ENCODE data around the gene MYBBP1A.
"Not testable (repeated sequence)": the region's sequence is repeated elsewhere in the genome, so short reads cannot be mapped to it uniquely, and the experiment has no call there.

The MYBBP1A gene, protein sequence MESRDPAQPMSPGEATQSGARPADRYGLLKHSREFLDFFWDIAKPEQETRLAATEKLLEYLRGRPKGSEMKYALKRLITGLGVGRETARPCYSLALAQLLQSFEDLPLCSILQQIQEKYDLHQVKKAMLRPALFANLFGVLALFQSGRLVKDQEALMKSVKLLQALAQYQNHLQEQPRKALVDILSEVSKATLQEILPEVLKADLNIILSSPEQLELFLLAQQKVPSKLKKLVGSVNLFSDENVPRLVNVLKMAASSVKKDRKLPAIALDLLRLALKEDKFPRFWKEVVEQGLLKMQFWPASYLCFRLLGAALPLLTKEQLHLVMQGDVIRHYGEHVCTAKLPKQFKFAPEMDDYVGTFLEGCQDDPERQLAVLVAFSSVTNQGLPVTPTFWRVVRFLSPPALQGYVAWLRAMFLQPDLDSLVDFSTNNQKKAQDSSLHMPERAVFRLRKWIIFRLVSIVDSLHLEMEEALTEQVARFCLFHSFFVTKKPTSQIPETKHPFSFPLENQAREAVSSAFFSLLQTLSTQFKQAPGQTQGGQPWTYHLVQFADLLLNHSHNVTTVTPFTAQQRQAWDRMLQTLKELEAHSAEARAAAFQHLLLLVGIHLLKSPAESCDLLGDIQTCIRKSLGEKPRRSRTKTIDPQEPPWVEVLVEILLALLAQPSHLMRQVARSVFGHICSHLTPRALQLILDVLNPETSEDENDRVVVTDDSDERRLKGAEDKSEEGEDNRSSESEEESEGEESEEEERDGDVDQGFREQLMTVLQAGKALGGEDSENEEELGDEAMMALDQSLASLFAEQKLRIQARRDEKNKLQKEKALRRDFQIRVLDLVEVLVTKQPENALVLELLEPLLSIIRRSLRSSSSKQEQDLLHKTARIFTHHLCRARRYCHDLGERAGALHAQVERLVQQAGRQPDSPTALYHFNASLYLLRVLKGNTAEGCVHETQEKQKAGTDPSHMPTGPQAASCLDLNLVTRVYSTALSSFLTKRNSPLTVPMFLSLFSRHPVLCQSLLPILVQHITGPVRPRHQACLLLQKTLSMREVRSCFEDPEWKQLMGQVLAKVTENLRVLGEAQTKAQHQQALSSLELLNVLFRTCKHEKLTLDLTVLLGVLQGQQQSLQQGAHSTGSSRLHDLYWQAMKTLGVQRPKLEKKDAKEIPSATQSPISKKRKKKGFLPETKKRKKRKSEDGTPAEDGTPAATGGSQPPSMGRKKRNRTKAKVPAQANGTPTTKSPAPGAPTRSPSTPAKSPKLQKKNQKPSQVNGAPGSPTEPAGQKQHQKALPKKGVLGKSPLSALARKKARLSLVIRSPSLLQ (N-terminal part only)

DNA sequence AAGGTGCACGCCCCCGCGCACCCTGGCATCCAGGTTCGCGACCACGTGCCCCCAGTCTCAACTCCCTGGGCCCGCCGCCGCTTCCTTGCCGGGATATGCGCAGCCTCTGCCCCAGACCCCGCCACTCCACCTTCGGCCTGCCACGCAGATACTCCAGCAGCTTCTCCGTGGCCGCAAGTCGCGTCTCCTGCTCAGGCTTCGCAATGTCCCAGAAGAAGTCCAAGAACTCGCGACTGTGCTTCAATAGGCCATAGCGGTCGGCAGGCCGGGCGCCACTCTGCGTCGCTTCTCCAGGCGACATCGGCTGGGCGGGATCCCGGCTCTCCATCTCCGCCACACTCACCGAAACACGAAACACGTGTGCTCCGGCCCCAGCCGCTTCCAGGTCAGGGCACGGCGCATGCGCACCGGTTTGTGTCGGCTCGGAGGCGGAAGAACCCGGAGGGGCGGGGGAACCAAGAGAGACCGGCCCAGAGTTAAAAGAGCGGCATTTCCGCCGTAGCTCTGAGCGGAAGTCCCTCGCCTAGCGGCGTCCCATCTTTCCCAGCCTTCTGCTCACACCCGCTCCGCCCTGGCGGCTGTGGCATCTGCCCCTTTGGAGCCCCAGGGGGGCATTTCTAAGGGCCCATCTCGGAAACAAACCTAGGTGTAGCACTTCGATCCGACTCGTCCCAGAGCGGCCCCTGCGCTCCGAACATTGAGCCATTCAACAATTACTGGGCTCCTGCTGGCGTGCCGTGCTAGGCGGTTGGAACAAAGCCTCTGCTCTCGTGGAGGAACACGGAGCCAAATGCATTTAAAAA lies at the start of gene MYBBP1A:
Gene MYBBP1A, minus strand, starts transcription at position 388 of the 803 bp plus-strand sequence. Its CDS starts 60 bp downstream, at position 328.
- peak within 1 kb of the TSS; percentile 90 for H3K4me3 ChIP-seq (ENCODE audit: low read depth, low read length)
- TF ChIP-seq, protein P1, sequence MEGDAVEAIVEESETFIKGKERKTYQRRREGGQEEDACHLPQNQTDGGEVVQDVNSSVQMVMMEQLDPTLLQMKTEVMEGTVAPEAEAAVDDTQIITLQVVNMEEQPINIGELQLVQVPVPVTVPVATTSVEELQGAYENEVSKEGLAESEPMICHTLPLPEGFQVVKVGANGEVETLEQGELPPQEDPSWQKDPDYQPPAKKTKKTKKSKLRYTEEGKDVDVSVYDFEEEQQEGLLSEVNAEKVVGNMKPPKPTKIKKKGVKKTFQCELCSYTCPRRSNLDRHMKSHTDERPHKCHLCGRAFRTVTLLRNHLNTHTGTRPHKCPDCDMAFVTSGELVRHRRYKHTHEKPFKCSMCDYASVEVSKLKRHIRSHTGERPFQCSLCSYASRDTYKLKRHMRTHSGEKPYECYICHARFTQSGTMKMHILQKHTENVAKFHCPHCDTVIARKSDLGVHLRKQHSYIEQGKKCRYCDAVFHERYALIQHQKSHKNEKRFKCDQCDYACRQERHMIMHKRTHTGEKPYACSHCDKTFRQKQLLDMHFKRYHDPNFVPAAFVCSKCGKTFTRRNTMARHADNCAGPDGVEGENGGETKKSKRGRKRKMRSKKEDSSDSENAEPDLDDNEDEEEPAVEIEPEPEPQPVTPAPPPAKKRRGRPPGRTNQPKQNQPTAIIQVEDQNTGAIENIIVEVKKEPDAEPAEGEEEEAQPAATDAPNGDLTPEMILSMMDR (IDR thresholded peaks at IDR 0.05; ENCODE audit: low read depth, low read length), result no peak
- TF ChIP-seq MYC (IDR thresholded peaks at IDR 0.05; ENCODE audit: low read depth, low read length) (peak; percentile 91), POLR2A (IDR thresholded peaks at IDR 0.05; ENCODE audit: extremely low read depth, insufficient read length) (peak; percentile 86)
- TF ChIP-seq, protein P2, sequence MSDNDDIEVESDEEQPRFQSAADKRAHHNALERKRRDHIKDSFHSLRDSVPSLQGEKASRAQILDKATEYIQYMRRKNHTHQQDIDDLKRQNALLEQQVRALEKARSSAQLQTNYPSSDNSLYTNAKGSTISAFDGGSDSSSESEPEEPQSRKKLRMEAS (IDR thresholded peaks at IDR 0.05; ENCODE audit: low read depth, low read length), result peak; percentile 97
- DNase-seq (ENCODE audit: low read depth), result peak; percentile 93

DNA sequence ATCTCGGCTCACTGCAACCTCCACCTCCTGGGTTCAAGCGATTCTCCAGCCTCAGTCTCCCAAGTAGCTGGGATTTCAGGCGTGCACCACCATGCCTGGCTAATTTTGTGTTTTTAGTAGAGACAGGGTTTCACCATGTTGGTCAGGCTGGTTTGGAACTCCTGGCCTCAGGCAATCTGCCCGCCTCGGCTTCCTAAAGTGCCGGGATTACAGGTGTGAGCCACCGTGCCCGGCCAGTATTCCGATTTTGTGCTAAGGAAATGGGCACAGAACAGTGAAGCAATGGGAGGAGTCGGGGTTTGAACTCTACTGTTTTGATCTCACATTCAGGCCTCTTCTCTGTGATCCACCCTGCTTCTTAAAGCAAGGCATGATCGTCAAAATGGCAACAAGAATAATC lies 49.6 kb upstream of the MYBBP1A start:
- DNase-seq (ENCODE audit: low read depth); H3K4me3 ChIP-seq (ENCODE audit: low read depth, low read length): not testable (repeated sequence)

DNA sequence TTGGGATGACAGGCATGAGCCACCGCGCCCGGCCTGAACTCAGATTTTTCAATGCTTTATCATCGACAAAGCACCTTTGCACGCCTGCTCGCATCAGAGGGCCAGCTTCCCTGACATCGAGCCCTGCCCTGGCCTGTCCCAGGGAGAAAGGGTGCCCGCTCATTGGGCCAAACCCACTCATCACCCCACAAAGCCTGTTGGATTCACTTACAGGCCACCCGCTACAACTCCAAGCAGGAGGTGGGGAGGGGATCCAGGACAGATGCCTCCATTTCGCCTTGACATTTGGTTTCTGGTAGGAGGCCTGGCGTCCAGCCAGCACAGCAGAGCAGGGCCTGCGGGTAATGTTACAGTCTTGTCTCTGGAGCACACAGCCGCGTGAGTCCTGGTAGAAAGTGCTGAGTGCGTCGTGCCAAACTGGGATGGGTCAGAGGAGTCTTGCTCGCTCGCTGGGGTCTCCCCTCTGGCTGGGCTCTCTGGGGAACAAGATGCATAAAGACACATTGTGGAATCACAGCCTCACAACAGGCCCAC lies 49.0 kb upstream of the MYBBP1A start:
- no peak for DNase-seq (ENCODE audit: low read depth)
- TF ChIP-seq, protein P1 (IDR thresholded peaks at IDR 0.05; ENCODE audit: low read depth, low read length), result no peak
- no peak for TF ChIP-seq POLR2A (IDR thresholded peaks at IDR 0.05; ENCODE audit: extremely low read depth, insufficient read length)
- TF ChIP-seq, protein P2 (IDR thresholded peaks at IDR 0.05; ENCODE audit: low read depth, low read length), result no peak
- no peak for TF ChIP-seq MYC (IDR thresholded peaks at IDR 0.05; ENCODE audit: low read depth, low read length)
- H3K4me3 ChIP-seq (ENCODE audit: low read depth, low read length), result no peak overlapping the region

DNA sequence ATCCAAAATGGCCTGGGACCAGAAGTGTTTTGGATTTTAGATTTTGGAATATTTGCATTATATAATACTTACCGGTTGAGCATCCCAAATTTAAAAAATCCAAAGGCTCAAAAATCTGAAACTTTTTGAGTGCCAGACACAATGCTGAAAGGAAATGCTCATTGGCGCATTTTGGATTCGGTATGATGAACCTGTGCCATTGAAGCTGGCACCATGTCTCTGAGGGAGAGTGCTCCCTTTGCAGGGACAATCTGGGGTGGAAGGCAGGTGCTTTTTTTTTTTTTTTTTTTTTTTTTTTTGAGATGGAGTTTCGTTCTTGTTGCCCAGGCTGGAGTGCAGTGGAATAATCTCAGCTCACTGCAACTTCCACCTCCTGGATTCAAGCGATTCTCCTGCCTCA lies 46.9 kb upstream of the MYBBP1A start:
- TF ChIP-seq, protein P2 (IDR thresholded peaks at IDR 0.05; ENCODE audit: low read depth, low read length), result no peak
- TF ChIP-seq POLR2A (IDR thresholded peaks at IDR 0.05; ENCODE audit: extremely low read depth, insufficient read length) (no peak), MYC (IDR thresholded peaks at IDR 0.05; ENCODE audit: low read depth, low read length) (no peak)
- TF ChIP-seq, protein P1 (IDR thresholded peaks at IDR 0.05; ENCODE audit: low read depth, low read length), result no peak
- no peak overlapping the region for H3K4me3 ChIP-seq (ENCODE audit: low read depth, low read length)
- DNase-seq (ENCODE audit: low read depth), result no peak

DNA sequence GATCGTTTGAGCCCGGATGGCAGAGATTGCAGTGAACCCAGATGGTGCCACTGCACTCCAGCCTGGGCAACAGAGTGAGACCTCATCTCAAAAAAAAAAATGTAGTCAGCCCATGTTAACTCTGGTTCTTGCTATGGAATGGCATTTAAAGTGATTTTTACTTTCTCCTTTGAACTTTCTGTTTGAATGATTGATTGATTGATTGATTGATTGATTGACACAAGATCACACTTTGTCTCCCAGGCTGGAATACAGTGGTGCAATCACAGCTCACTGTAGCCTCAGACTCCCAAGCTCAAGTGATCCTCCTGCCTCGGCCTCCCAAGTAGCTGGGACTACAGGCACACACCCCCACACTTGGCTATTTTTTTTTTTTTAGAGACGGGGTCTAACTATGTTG lies 46.1 kb upstream of the MYBBP1A start:
- H3K4me3 ChIP-seq (ENCODE audit: low read depth, low read length), result no peak overlapping the region
- TF ChIP-seq, protein P1 (IDR thresholded peaks at IDR 0.05; ENCODE audit: low read depth, low read length), result no peak
- TF ChIP-seq, protein P2 (IDR thresholded peaks at IDR 0.05; ENCODE audit: low read depth, low read length), result no peak
- TF ChIP-seq POLR2A (IDR thresholded peaks at IDR 0.05; ENCODE audit: extremely low read depth, insufficient read length) (no peak), MYC (IDR thresholded peaks at IDR 0.05; ENCODE audit: low read depth, low read length) (no peak)
- no peak for DNase-seq (ENCODE audit: low read depth)

Measured in NB4 (cell line).